Activated CD4-positive, alpha-beta memory T cell treated with anti-CD3 and anti-CD28 coated beads for 36 hours (primary cell): ENCODE results near the gene ZFYVE27. TPM values are rescaled to one million over a fixed set of nuclear protein-coding genes. Genes with fewer than 3 reads are reported as not detected.

Experiments
- CTCF ChIA-PET: fragments of 350-600 bp; sonication (Branson Sonifier 250); formaldehyde crosslinking; loops from one replicate; lab custom pipeline; 2021; ENCODE audit warnings: antibody characterized with exemption, inconsistent platforms; lab: Charles Lee
- POLR2A ChIA-PET: fragments of 350-600 bp; sonication (Branson Sonifier 250); formaldehyde crosslinking; loops from one replicate; lab custom pipeline; 2021; ENCODE audit warnings: antibody characterized with exemption; lab: Charles Lee
- DNase-seq: peaks from one replicate; pipeline ENCODE4 v3.0.0-alpha.2; 2020
- H3K27ac Mint-ChIP-seq: one replicate; pipeline ENCODE4 v1.8.0; 2021; ENCODE audit warnings: mixed read lengths
- H3K27me3 Mint-ChIP-seq: one replicate; pipeline ENCODE4 v1.8.0; 2021; ENCODE audit warnings: mixed read lengths
- H3K36me3 Mint-ChIP-seq: one replicate; pipeline ENCODE4 v1.8.0; 2021; ENCODE audit warnings: mixed read lengths
- H3K4me1 Mint-ChIP-seq: one replicate; pipeline ENCODE4 v1.8.0; 2021; ENCODE audit warnings: low read depth, mixed read lengths
- H3K4me3 Mint-ChIP-seq: one replicate; pipeline ENCODE4 v1.8.0; 2021; ENCODE audit warnings: mild to moderate bottlenecking, mixed read lengths
- H3K9me3 Mint-ChIP-seq: one replicate; pipeline ENCODE4 v1.8.0; 2021; ENCODE audit warnings: mixed read lengths
- intact Hi-C: fragments of 100-400 bp; cut with micrococcal nuclease; formaldehyde crosslinking; loops from one replicate; pipeline ENCODE4 v1.15.1; 2023
- total RNA-seq, 2 experiments: library from RNA; stranded (reverse); gene quantifications; one replicate each; pipeline ENCODE4 v1.2.3, GENCODE V29; 2021

ZFYVE27 gene
- total RNA-seq, 2 experiments from 2014 or later: 20.9 to 22.8 TPM

GRCh38 chr10:97734021-97734420 is 2.9 kb upstream of the ZFYVE27 start:
- intact Hi-C loops: loop anchor here (10.0 kb wide), 1 partner anchor 159 kb away; the partner anchor contains the start of gene ANKRD2
- no peaks in the 10 kb centered on the region for H3K9me3 Mint-ChIP-seq
- no peak overlapping the region for H3K4me3 Mint-ChIP-seq
- peaks cover 22% of the 10 kb centered on the region for H3K4me1 Mint-ChIP-seq
- ChIA-PET POLR2A (interaction anchor here (1.5 kb wide), 1 partner anchor 20 kb away, joined by 3 read pairs; the partner anchor contains the start of gene MARVELD1), CTCF (interaction anchor here (1.0 to 16.8 kb wide), 7 partner anchors 9 to 162 kb away, joined by 3 to 588 read pairs (median 6); partner anchors contain the start of genes ANKRD2, AVPI1 and MARVELD1)
- H3K27ac Mint-ChIP-seq: no peak overlapping the region
- peaks cover 8% of the 10 kb centered on the region for H3K36me3 Mint-ChIP-seq
- DNase-seq: no peak
- peaks cover 5% of the 10 kb centered on the region for H3K27me3 Mint-ChIP-seq

GRCh38 chr10:97736403-97736901 is 476 bp upstream of the ZFYVE27 start:
- Mint-ChIP-seq H3K27ac (peak overlapping the region; percentile 89), H3K36me3 (peaks cover 20% of the 10 kb centered on the region), H3K27me3 (no peaks in the 10 kb centered on the region), H3K4me3 (peak overlapping the region; percentile 95), H3K4me1 (peaks cover 40% of the 10 kb centered on the region), H3K9me3 (no peaks in the 10 kb centered on the region)
- no peak for DNase-seq
- CTCF ChIA-PET: interaction anchor here (0.8 to 16.8 kb wide), 9 partner anchors 10 to 434 kb away, joined by 3 to 588 read pairs (median 5); partner anchors contain the start of genes ANKRD2, AVPI1 and MARVELD1
- intact Hi-C loops: loop anchor here (10.0 kb wide), 1 partner anchor 162 kb away; the partner anchor contains the start of gene ANKRD2
- POLR2A ChIA-PET: interaction anchor here (0.7 to 1.5 kb wide), 7 partner anchors 9 to 398 kb away, joined by 3 to 12 read pairs (median 4); partner anchors contain the start of genes AVPI1, MARVELD1 and R3HCC1L

- H3K9me3 Mint-ChIP-seq: no peaks in the 10 kb centered on the region
- CTCF ChIA-PET: interaction anchor here (0.7 kb wide), 1 partner anchor 52 kb away, joined by 4 read pairs; no protein-coding TSS in a partner anchor
- intact Hi-C loops: loop anchor here (1.0 to 10.0 kb wide), 3 partner anchors 51 to 163 kb away; partner anchors contain the start of genes ANKRD2 and AVPI1
- H3K36me3 Mint-ChIP-seq: peaks cover 22% of the 10 kb centered on the region
- H3K4me3 Mint-ChIP-seq: peak overlapping the region; percentile 95
- H3K27ac Mint-ChIP-seq: peak overlapping the region; percentile 89
- peaks cover 44% of the 10 kb centered on the region for H3K4me1 Mint-ChIP-seq
- POLR2A ChIA-PET: no interaction called here
- no peaks in the 10 kb centered on the region for H3K27me3 Mint-ChIP-seq
- no peak for DNase-seq
Measured at GRCh38 chr10:97737770-97738265, 890 bp downstream of the ZFYVE27 start.

- Mint-ChIP-seq H3K27me3 (no peaks in the 10 kb centered on the region), H3K9me3 (no peaks in the 10 kb centered on the region), H3K4me3 (peak overlapping the region; percentile 95), H3K4me1 (peaks cover 48% of the 10 kb centered on the region), H3K36me3 (peaks cover 25% of the 10 kb centered on the region), H3K27ac (no peak overlapping the region)
- ChIA-PET POLR2A (interaction anchor here (0.7 kb wide), 1 partner anchor 278 kb away, joined by 3 read pairs; no protein-coding TSS in a partner anchor), CTCF (interaction anchor here (0.7 kb wide), 4 partner anchors 29 to 1719 kb away, joined by 3 to 6 read pairs (median 4); no protein-coding TSS in a partner anchor)
- intact Hi-C loops: loop anchor here (10.0 kb wide), 1 partner anchor 164 kb away; the partner anchor contains the start of gene ANKRD2
- no peak for DNase-seq
Measured at GRCh38 chr10:97738616-97739015, 1.7 kb downstream of the ZFYVE27 start.

DNA sequence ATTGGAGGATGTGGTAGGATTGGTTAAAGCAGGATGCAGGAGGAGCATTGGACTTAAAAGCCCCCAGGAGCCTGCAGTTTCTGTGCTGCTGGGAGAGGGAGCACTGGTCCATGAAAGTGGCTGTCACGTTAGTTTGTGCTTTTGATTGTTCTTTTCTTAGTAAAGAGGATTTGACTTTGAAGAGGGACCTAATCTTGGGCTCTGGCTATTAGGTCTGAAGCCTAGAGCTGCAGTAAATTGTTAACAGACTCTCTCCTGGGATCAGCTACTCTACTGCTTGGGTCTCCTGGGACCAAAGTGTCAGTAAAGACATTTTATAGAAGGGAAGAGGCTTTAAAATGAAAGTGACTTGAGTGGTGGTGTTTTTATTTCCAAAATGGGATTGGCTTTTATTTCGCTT is 3.7 kb downstream of the ZFYVE27 start:
- no peaks in the 10 kb centered on the region for H3K9me3 Mint-ChIP-seq
- no peak overlapping the region for H3K4me3 Mint-ChIP-seq
- no peaks in the 10 kb centered on the region for H3K27me3 Mint-ChIP-seq
- CTCF ChIA-PET: interaction anchor here (1.1 kb wide), 1 partner anchor 39 kb away, joined by 3 read pairs; no protein-coding TSS in a partner anchor
- POLR2A ChIA-PET: no interaction called here
- no peak overlapping the region for H3K27ac Mint-ChIP-seq
- peaks cover 38% of the 10 kb centered on the region for H3K36me3 Mint-ChIP-seq
- DNase-seq: no peak
- peaks cover 49% of the 10 kb centered on the region for H3K4me1 Mint-ChIP-seq
- intact Hi-C loops: no loop called here

DNA sequence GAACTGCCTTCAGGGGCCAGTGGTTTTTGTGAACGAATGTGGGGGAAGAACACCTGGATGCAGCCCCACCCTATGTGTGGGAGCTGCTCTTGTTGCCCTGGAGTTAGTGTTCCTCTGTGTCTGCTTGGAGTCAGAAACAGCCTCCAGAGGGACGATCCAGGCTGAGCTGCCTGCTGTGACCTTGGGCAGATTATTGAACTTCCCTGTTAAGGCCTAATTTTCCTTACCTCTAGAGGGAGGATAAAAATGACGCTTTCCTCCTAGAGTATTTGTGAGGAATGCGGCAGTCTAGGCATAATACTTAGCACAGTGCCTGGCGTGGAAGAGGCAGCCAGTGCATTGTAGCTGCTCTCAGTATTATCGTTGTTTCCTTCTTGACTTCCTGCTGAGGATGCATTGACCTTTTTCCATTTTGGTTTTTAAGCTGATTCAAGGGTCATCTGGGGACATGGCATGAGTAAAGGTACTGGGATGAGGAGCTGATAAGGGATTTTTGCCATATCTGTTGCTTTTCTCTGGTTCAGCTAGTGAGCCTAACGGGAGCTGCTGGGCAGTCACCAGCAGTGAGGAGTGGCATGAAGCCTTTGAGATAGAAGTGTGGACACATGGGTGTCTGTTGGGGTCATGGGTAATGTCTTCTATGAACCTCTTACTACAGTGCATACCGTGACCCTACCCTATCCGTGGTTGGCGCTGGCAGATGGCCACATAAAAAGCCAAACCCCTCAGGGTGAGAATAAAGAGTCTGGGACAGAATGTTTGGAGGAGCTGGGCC is 6.4 kb downstream of the ZFYVE27 start:
- CTCF ChIA-PET: interaction anchor here (0.7 to 1.4 kb wide), 5 partner anchors 9 to 42 kb away, joined by 3 to 4 read pairs (median 3); partner anchors contain the start of gene SFRP5
- Mint-ChIP-seq H3K27me3 (no peaks in the 10 kb centered on the region), H3K4me3 (no peak overlapping the region), H3K36me3 (peaks cover 42% of the 10 kb centered on the region), H3K4me1 (peaks cover 31% of the 10 kb centered on the region), H3K27ac (no peak overlapping the region), H3K9me3 (no peaks in the 10 kb centered on the region)
- POLR2A ChIA-PET: no interaction called here
- DNase-seq: no peak
- intact Hi-C loops: no loop called here

GRCh38 chr10:97744405-97745035 is 7.6 kb downstream of the ZFYVE27 start:
- Mint-ChIP-seq H3K27me3 (no peaks in the 10 kb centered on the region), H3K36me3 (peaks cover 44% of the 10 kb centered on the region), H3K4me1 (peaks cover 25% of the 10 kb centered on the region), H3K4me3 (no peak overlapping the region), H3K27ac (no peak overlapping the region), H3K9me3 (no peaks in the 10 kb centered on the region)
- CTCF ChIA-PET: interaction anchor here (0.9 to 1.4 kb wide), 5 partner anchors 10 to 43 kb away, joined by 3 to 6 read pairs (median 4); no protein-coding TSS in a partner anchor
- POLR2A ChIA-PET: no interaction called here
- intact Hi-C loops: no loop called here
- no peak for DNase-seq

DNA sequence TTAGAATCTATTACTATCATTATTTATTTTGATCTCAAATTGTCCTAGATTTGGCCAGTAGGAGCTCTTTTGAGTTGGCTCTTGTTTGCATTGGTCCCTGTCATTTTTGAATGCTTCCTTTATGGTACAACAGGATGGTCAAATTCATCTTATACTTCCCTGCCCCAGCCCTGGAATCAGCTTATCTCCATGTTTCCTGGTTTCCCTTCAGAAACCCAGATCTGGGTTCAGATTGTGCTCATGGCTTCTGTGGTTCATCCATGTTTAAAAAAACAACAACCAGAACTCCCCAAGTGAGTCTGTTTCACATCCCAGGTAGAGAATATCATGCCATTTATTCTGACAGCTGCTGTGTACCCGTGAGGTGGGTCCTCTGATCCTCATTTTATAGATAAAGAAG is 10.6 kb downstream of the ZFYVE27 start:
- intact Hi-C loops: no loop called here
- no peaks in the 10 kb centered on the region for H3K27me3 Mint-ChIP-seq
- no peak overlapping the region for H3K27ac Mint-ChIP-seq
- H3K4me3 Mint-ChIP-seq: no peak overlapping the region
- no peaks in the 10 kb centered on the region for H3K9me3 Mint-ChIP-seq
- ChIA-PET POLR2A (no interaction called here), CTCF (interaction anchor here (0.7 to 0.9 kb wide), 3 partner anchors 10 to 120 kb away, joined by 3 to 4 read pairs (median 3); no protein-coding TSS in a partner anchor)
- H3K36me3 Mint-ChIP-seq: peaks cover 46% of the 10 kb centered on the region
- DNase-seq: no peak
- H3K4me1 Mint-ChIP-seq: peaks cover 6% of the 10 kb centered on the region

GRCh38 chr10:97748116-97748515 is 11.2 kb downstream of the ZFYVE27 start:
- H3K36me3 Mint-ChIP-seq: peaks cover 50% of the 10 kb centered on the region
- POLR2A ChIA-PET: no interaction called here
- CTCF ChIA-PET: interaction anchor here (0.7 kb wide), 2 partner anchors 10 to 120 kb away, joined by 3 read pairs; no protein-coding TSS in a partner anchor
- H3K27ac Mint-ChIP-seq: no peak overlapping the region
- no peaks in the 10 kb centered on the region for H3K9me3 Mint-ChIP-seq
- no peak for DNase-seq
- H3K4me1 Mint-ChIP-seq: peaks cover 4% of the 10 kb centered on the region
- H3K4me3 Mint-ChIP-seq: no peak overlapping the region
- no peaks in the 10 kb centered on the region for H3K27me3 Mint-ChIP-seq
- intact Hi-C loops: no loop called here

- ChIA-PET POLR2A (no interaction called here), CTCF (interaction anchor here (1.1 kb wide), 2 partner anchors 52 to 116 kb away, joined by 3 read pairs; no protein-coding TSS in a partner anchor)
- H3K27ac Mint-ChIP-seq: no peak overlapping the region
- intact Hi-C loops: no loop called here
- H3K27me3 Mint-ChIP-seq: no peaks in the 10 kb centered on the region
- H3K4me1 Mint-ChIP-seq: no peaks in the 10 kb centered on the region
- H3K36me3 Mint-ChIP-seq: peaks cover 51% of the 10 kb centered on the region
- no peak overlapping the region for H3K4me3 Mint-ChIP-seq
- no peak for DNase-seq
- no peaks in the 10 kb centered on the region for H3K9me3 Mint-ChIP-seq
Measured at GRCh38 chr10:97752956-97753355, 16.0 kb downstream of the ZFYVE27 start.

DNA sequence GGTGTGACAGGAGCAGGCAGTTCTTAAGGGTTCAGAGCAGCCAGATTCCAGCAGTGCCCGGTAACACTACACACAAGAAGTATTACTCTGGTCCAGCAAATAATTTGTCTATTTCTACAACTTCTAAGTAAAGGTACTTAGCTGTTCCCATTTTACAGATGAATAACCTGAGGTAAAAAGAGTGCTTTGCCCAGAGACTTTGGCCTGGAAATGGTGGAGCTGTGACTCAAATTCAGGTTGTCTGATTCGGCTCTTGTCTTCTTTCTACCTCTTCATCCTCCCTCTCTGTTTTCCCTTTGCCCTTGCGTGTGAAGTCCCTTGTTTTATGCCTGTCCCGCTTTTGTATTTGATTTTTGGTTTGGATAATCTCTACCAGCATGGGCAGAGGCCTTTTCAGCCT is 17.8 kb downstream of the ZFYVE27 start:
- Mint-ChIP-seq H3K27me3 (no peaks in the 10 kb centered on the region), H3K27ac (no peak overlapping the region), H3K4me3 (no peak overlapping the region), H3K36me3 (peaks cover 43% of the 10 kb centered on the region), H3K9me3 (no peaks in the 10 kb centered on the region), H3K4me1 (no peaks in the 10 kb centered on the region)
- POLR2A ChIA-PET: no interaction called here
- intact Hi-C loops: no loop called here
- CTCF ChIA-PET: interaction anchor here (1.5 to 1.6 kb wide), 2 partner anchors 10 to 53 kb away, joined by 3 to 6 read pairs; no protein-coding TSS in a partner anchor
- no peak for DNase-seq
